OCI-LY3 (cell line): ENCODE measurements around the gene NPC1.

ENCODE experiments used
- EZH2phosphoT487 ChIP-seq: fragments of 200-600 bp; shearing (Covaris generic); IDR thresholded peaks from 2 replicates; pipeline ENCODE4 v1.6.1; 2018; ENCODE audit warnings: antibody characterized with exemption, mixed run types, low read depth
- TF ChIP-seq, protein P1 (sequence below): fragments of 200-600, 300-600 bp; sonication (generic); IDR thresholded peaks from 2 replicates; pipeline ENCODE4 v1.5.1; 2014; ENCODE audit warnings: antibody characterized with exemption, low read length, low read depth

DNA sequence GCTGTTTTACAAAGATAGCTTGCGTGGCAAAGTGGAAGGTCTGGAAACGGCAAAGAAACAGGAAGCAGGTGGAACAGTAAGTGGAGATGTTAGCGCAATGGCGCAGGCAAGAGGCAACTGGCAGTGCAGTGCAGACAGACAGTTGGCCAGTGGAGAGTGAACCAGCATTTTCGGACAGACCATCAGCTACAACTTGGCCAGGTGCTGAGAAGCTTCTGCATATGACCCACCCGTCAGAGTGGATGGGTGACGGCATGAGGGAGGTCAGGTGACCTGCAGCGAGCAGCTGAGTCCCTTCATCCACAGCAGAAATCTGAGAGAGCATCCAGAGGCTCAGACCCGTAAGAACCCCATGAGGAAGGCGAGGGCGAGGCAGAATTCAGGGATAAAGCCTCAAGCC, 33.8 kb downstream of the NPC1 start:
- TF ChIP-seq, protein P1, sequence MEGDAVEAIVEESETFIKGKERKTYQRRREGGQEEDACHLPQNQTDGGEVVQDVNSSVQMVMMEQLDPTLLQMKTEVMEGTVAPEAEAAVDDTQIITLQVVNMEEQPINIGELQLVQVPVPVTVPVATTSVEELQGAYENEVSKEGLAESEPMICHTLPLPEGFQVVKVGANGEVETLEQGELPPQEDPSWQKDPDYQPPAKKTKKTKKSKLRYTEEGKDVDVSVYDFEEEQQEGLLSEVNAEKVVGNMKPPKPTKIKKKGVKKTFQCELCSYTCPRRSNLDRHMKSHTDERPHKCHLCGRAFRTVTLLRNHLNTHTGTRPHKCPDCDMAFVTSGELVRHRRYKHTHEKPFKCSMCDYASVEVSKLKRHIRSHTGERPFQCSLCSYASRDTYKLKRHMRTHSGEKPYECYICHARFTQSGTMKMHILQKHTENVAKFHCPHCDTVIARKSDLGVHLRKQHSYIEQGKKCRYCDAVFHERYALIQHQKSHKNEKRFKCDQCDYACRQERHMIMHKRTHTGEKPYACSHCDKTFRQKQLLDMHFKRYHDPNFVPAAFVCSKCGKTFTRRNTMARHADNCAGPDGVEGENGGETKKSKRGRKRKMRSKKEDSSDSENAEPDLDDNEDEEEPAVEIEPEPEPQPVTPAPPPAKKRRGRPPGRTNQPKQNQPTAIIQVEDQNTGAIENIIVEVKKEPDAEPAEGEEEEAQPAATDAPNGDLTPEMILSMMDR: no peak
- no peak for TF ChIP-seq EZH2phosphoT487
